GM12873 (cell line): ENCODE results near the gene NDNF.

ENCODE experiments used
- TF ChIP-seq, protein P1 (sequence below): IDR thresholded peaks from 2 replicates; pipeline ENCODE4 v1.5.1; 2012; ENCODE audit warnings: low read depth, mild to moderate bottlenecking, moderate library complexity, low read length, control low read depth; ENCODE audit not compliant: insufficient read depth; ENCODE audit errors: missing control alignments

NDNF gene

DNA sequence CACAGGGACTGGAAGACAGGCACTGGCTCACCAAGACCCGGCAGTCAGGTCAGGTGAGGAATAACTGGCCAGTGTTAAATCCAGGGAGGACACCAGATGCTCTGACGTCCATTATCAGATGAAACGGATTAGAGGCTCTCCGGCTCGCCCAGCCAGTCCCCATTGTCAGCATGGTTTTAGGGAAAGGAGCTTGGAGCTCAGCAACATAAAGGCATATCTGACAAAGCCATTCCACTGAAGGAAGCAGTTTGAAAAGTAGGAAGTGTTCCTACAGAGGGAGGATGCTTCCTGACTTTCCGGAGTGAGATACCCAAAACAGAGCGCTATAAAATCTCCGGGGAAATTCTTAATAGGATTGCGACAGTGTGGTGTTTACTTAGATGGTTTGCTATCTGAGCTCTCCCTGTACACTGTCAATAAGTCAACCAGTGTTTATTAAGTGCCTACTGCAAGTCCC lies 14.8 kb downstream of the NDNF start:
- TF ChIP-seq, protein P1, sequence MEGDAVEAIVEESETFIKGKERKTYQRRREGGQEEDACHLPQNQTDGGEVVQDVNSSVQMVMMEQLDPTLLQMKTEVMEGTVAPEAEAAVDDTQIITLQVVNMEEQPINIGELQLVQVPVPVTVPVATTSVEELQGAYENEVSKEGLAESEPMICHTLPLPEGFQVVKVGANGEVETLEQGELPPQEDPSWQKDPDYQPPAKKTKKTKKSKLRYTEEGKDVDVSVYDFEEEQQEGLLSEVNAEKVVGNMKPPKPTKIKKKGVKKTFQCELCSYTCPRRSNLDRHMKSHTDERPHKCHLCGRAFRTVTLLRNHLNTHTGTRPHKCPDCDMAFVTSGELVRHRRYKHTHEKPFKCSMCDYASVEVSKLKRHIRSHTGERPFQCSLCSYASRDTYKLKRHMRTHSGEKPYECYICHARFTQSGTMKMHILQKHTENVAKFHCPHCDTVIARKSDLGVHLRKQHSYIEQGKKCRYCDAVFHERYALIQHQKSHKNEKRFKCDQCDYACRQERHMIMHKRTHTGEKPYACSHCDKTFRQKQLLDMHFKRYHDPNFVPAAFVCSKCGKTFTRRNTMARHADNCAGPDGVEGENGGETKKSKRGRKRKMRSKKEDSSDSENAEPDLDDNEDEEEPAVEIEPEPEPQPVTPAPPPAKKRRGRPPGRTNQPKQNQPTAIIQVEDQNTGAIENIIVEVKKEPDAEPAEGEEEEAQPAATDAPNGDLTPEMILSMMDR, result no peak

DNA sequence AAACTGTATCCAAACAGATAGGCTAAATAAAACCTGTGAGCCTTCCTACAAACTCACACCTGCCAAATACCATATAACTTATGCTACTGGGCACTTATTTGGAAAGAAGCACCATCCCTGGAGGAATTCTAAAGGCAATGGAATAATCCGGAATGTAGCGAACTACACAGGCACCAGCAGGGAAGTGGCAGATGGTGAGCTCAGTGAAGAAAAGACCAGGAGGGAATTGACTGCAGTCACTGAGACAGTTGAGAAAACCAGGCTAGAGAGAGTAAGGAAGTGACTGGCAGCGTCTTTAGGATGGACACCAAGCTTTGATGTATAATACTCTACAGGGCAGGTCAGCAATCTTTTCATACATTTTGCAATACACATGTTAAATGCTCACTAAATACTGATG lies 16.3 kb downstream of the NDNF start:
- TF ChIP-seq, protein P1, result no peak

DNA sequence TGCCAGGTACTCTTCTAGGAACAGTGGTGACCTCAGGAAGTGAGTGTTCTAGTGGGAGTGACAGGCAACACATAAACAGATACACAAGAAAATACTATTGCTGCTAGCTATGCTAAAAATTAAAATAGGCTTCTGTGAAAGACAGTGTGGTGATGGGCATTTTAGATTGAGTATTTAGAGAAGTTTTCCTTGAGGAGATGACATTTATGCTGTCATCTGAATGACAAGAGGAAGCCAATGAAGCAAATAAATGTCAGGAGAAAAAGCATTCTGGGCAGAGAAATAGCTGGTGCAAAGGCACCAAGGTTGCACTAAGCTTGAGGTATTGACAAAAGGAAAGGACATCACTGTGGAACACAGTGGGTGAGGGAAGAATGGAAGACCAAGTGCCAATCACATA lies 18.0 kb downstream of the NDNF start:
- TF ChIP-seq, protein P1, result no peak

DNA sequence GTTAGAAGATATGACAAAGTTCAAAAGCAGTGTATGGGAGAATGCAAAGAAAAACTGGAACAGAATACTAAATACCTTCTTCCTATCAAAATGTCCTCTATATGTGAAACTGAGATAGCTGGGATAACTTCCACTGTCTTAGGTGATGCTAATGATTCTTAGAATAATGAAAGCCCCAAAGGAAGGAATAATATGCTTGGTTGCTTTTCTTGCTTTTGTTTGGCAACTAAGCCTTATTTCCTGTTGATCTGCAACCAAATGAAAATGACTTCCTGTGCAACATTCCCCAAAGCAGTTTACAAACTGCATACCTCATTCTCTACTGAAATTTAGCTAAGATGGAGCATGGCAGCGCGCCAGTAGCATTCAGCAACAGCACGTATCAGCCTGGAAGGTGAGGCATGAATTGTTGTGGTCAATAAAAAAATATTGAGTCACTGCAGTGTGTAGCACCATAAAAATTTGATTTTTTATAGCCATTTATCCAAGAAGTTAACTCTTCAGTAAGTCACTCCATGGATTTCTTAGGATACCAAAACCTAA lies 18.7 kb downstream of the NDNF start:
- TF ChIP-seq, protein P1, result no peak

DNA sequence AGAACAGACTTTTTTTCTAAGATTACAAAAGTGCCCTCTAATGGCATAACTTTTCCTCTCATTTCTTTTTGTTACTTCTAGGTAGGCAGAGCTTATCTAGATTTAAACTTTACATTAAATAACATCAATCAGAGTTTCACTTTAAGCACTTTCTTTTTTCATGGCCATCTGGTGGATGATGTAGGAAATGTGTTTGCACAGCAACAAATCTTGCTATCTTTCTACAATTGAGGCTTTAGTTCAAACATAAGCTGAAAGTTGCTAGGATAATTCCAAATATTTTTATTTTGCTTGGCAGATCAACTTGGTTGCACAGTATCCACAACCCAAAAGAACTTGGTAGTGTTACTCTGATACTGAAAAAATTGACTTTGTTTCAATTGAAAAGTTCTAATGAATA lies 22.0 kb downstream of the NDNF start:
- TF ChIP-seq, protein P1, result peak; percentile 14

DNA sequence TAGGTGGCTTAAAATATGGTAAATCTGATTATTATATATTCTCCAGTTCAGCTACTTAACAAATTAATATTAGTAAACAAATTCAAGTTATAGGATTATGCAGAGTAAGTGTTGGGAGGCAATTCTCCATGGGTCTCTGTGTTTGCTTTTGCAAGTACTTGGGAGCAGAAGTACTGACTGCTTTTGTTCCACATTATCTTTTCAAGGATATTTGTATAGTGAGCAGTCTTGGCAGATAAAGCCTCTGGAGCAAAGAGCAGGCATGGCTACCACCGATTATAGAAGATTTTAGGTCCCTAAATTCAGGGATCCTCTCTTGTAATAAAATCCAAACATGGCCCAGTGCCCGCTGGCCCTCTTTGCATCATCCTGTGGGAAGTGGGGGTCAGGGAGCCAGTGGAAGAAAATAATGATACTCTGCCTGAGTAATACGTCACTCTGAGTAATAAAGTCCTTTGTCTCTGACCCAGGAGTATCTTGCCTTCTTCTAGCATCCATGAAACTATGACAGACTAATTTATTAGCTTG lies 23.2 kb downstream of the NDNF start:
- TF ChIP-seq, protein P1, result no peak

DNA sequence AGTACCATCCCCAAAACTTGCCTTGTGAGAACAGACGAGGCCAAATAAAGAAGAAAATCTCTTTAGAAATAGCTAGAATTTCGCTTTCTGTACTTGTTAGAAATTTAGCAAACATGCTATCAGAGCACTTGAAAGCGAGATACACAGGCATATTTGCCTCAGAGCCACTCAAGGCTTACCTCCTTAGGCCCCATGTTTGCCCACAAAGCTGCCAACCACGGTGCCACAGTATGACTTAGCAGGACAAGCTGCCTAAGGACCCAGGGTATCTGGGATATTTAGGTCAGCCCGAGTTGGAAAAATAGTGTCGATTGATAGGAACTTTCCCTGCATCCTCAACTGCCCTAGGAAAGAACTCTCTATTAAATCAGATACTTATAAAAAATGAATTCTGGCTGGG lies 24.2 kb downstream of the NDNF start:
- TF ChIP-seq, protein P1, result no peak
